ENCODE data around the gene ARHGAP42. TPM values are rescaled to one million over a fixed set of nuclear protein-coding genes. Genes with fewer than 3 reads are reported as not detected.

Gene ARHGAP42
- total and polyA plus RNA-seq, 2 of the 4 experiments (the other 2 are of a cell fraction): 2.9 to 7.3 TPM

GRCh38 chr11:100833276-100833675 lies 146.2 kb downstream of the ARHGAP42 start:
- Histone ChIP-seq H3K9me3 (ENCODE audit: control insufficient read depth, insufficient read depth, low read length) (no peaks in the 10 kb centered on the region), H2AFZ (replicated peaks; ENCODE audit: low read length, poor library complexity) (no peak overlapping the region), H3K36me3 (ENCODE audit: control insufficient read depth, insufficient read depth, low read length) (no peaks in the 10 kb centered on the region), H2BK15ac (ENCODE audit: low read depth, low read length) (no peak overlapping the region), H3K4ac (ENCODE audit: low read depth, low read length) (no peak overlapping the region), H3K9me1 (ENCODE audit: insufficient read depth, low read length) (peaks cover 6% of the 10 kb centered on the region; the same call in 1 of the 2 replicates), H3K4me1 (ENCODE audit: control insufficient read depth, insufficient read depth, low read length) (peaks cover 9% of the 10 kb centered on the region), H3K56ac (ENCODE audit: extremely low read depth, insufficient read depth, low read length) (no peak overlapping the region), H3K4me2 (ENCODE audit: low read depth, low read length) (no peak overlapping the region), H4K20me1 (ENCODE audit: insufficient read depth, low read length) (peaks cover 7% of the 10 kb centered on the region; the same call in 1 of the 2 replicates), H3K79me1 (ENCODE audit: low read depth in 1 of 2, low read length in 2 of 2) (peaks cover 0 to 22% of the 10 kb centered on the region in 2 experiments; a peak in 2 of 4 replicates), H4K91ac (ENCODE audit: insufficient read depth, low read depth, low read length) (no peak overlapping the region), H3K23ac (ENCODE audit: low read depth, low read length) (no peak overlapping the region), H2AK5ac (ENCODE audit: low read depth, low read length) (no peak overlapping the region), H4K5ac (ENCODE audit: low read depth, low read length) (no peak overlapping the region), H2BK5ac (ENCODE audit: low read depth, low read length, poor library complexity, severe bottlenecking) (no peak overlapping the region), H3K18ac (ENCODE audit: low read depth, low read length) (no peak overlapping the region), H4K8ac (ENCODE audit: low read depth in 2 of 2, low read length in 2 of 2) (no peak overlapping the region), H3K27ac (ENCODE audit: insufficient read depth, low read length) (no peak overlapping the region), H2BK20ac (ENCODE audit: low read depth, low read length) (no peak overlapping the region), H3K9ac (ENCODE audit: low read depth, low read length) (no peak overlapping the region), H2BK120ac (ENCODE audit: low read depth, low read length) (no peak overlapping the region), H2AK9ac (replicated peaks; ENCODE audit: low read depth, low read length, poor library complexity) (no peak overlapping the region), H3K14ac (replicated peaks; ENCODE audit: low read depth, low read length) (0 out of 2 replicates have a peak overlapping the region, but pooled peaks have one; percentile 54), H3K4me3 (ENCODE audit: insufficient read depth, low read depth, low read length) (no peak overlapping the region), H3K27me3 (ENCODE audit: control insufficient read depth, insufficient read depth, low read length) (no peaks in the 10 kb centered on the region)
- intact Hi-C loops (cut with micrococcal nuclease): no loop called here
- in situ Hi-C loops (cut with MboI; ENCODE audit: low sequenced_read_pairs): no loop called here
- ChIA-PET POLR2A (ENCODE audit: unreplicated experiment) (no interaction called here), CTCF (interaction anchor here (0.7 kb wide), 1 partner anchor 1648 kb away, joined by 4 read pairs; no protein-coding TSS in a partner anchor)
- dilution Hi-C loops (cut with HindIII; ENCODE audit: low sequenced_read_pairs, unreplicated experiment): no loop called here
- ATAC-seq (ENCODE audit: low read depth) (no peak), DNase-seq (no peak)
- BruUV-seq (replicated peaks): no TSS peak
- no peak for TF ChIP-seq MXI1 (IDR thresholded peaks at IDR 0.05; ENCODE audit: borderline replicate concordance, low read depth, low read length)
- no peak for TF ChIP-seq NFE2L2 (IDR thresholded peaks at IDR 0.05; ENCODE audit: low read depth, low read length)
- TF ChIP-seq CEBPB (IDR thresholded peaks at IDR 0.05; ENCODE audit: low read depth, low read length): no peak
- no peak for TF ChIP-seq FOS (IDR thresholded peaks at IDR 0.05; ENCODE audit: low read depth, low read length)
- TF ChIP-seq RFX5 (IDR thresholded peaks at IDR 0.05; ENCODE audit: low read depth, low read length): no peak
- TF ChIP-seq CHD1 (IDR thresholded peaks at IDR 0.05; ENCODE audit: low read depth, low read length): no peak
- no peak for TF ChIP-seq RAD21 (IDR thresholded peaks at IDR 0.05; ENCODE audit: low read length)
- TF ChIP-seq BHLHE40 (IDR thresholded peaks at IDR 0.05; ENCODE audit: low read depth, low read length): no peak
- no peak for TF ChIP-seq SMC3 (IDR thresholded peaks at IDR 0.05; ENCODE audit: low read depth, low read length)
- TF ChIP-seq MAZ (IDR thresholded peaks at IDR 0.05; ENCODE audit: borderline replicate concordance, low read depth, low read length): no peak
- no peak for TF ChIP-seq POLR2A (IDR thresholded peaks at IDR 0.05; ENCODE audit: low read depth, low read length)
- no peak for TF ChIP-seq MAFK (IDR thresholded peaks at IDR 0.05; ENCODE audit: low read depth, low read length)
- no peak for TF ChIP-seq USF2 (IDR thresholded peaks at IDR 0.05; ENCODE audit: low read depth, low read length)
- TF ChIP-seq CTCF (conservative IDR thresholded peaks at IDR 0.05; ENCODE audit: low read depth, low read length): no peak
- TF ChIP-seq ELK1 (IDR thresholded peaks at IDR 0.05; ENCODE audit: borderline replicate concordance, low read depth, low read length): no peak
- TF ChIP-seq RCOR1 (IDR thresholded peaks at IDR 0.05; ENCODE audit: insufficient replicate concordance, low read length): no peak

Measured in IMR-90 (cell line).